H9 (cell line): ENCODE results near the gene SNX1. TPM values are rescaled to one million over a fixed set of nuclear protein-coding genes. Genes with fewer than 3 reads are reported as not detected.

Experiments
- DNase-seq: peaks from one replicate; pipeline ENCODE4 v3.0.0-alpha.2; 2017
- H2AFZ ChIP-seq: one replicate; pipeline ENCODE4 v1.6.1; 2013; ENCODE audit warnings: mild to moderate bottlenecking, low read length, control low read depth, moderate library complexity
- H2AK5ac ChIP-seq: 2 replicates; pipeline ENCODE4 v1.6.1; 2013; ENCODE audit warnings: low read length, control low read depth, mixed read lengths; ENCODE audit not compliant: insufficient read length
- H2BK120ac ChIP-seq: one replicate; pipeline ENCODE4 v1.6.1; 2013; ENCODE audit warnings: low read depth, mild to moderate bottlenecking, low read length, control low read depth, inconsistent platforms; ENCODE audit not compliant: poor library complexity, severe bottlenecking
- H2BK12ac ChIP-seq: 2 replicates; pipeline ENCODE4 v1.6.1; 2013; ENCODE audit warnings: low read length, control low read depth, mixed read lengths, low read depth; ENCODE audit not compliant: insufficient read length
- H2BK15ac ChIP-seq: 2 replicates; pipeline ENCODE4 v1.6.1; 2013; ENCODE audit warnings: low read depth, low read length, control low read depth
- H2BK20ac ChIP-seq: one replicate; pipeline ENCODE4 v1.6.1; 2013; ENCODE audit warnings: low read depth, mild to moderate bottlenecking, low read length, control low read depth, inconsistent platforms; ENCODE audit not compliant: poor library complexity, severe bottlenecking
- H2BK5ac ChIP-seq: 2 replicates; pipeline ENCODE4 v1.6.1; 2013; ENCODE audit warnings: low read length, control low read depth, mixed read lengths; ENCODE audit not compliant: insufficient read length
- H3K14ac ChIP-seq: 2 replicates; pipeline ENCODE4 v1.6.1; 2013; ENCODE audit warnings: low read length, control low read depth; ENCODE audit not compliant: insufficient read depth
- H3K18ac ChIP-seq: 2 replicates; pipeline ENCODE4 v1.6.1; 2013; ENCODE audit warnings: low read depth, mild to moderate bottlenecking, mixed read lengths, low read length, control low read depth; ENCODE audit not compliant: insufficient read length
- H3K23ac ChIP-seq: 2 replicates; pipeline ENCODE4 v1.6.1; 2013; ENCODE audit warnings: low read length, control low read depth, mixed read lengths, low read depth; ENCODE audit not compliant: insufficient read length
- H3K23me2 ChIP-seq: 2 replicates; pipeline ENCODE4 v1.6.1; 2013; ENCODE audit warnings: low read depth, mild to moderate bottlenecking, mixed read lengths, low read length, control low read depth; ENCODE audit not compliant: insufficient read length, poor library complexity, severe bottlenecking
- H3K27ac ChIP-seq: 2 replicates; pipeline ENCODE4 v1.5.1; 2013; ENCODE audit warnings: low read length, control low read depth, mixed read lengths, low read depth; ENCODE audit not compliant: insufficient read length
- H3K27me3 ChIP-seq: 2 replicates; pipeline ENCODE4 v1.6.1; 2013; ENCODE audit warnings: low read length, control low read depth, inconsistent platforms; ENCODE audit not compliant: insufficient read depth
- H3K4ac ChIP-seq: 2 replicates; pipeline ENCODE4 v1.6.1; 2013; ENCODE audit warnings: low read depth, mild to moderate bottlenecking, control low read depth, inconsistent platforms, low read length, moderate library complexity
- H3K4me1 ChIP-seq: 2 replicates; pipeline ENCODE4 v1.6.1; 2013; ENCODE audit warnings: low read length, control low read depth, inconsistent platforms; ENCODE audit not compliant: insufficient read depth
- H3K4me2 ChIP-seq: 2 replicates; pipeline ENCODE4 v1.6.1; 2013; ENCODE audit warnings: low read length, control low read depth, mixed read lengths; ENCODE audit not compliant: insufficient read length, insufficient read depth
- H3K56ac ChIP-seq: 2 replicates; pipeline ENCODE4 v1.6.1; 2013; ENCODE audit warnings: low read depth, mild to moderate bottlenecking, mixed read lengths, low read length, control low read depth; ENCODE audit not compliant: insufficient read length
- H3K79me1 ChIP-seq: 2 replicates; pipeline ENCODE4 v1.6.1; 2013; ENCODE audit warnings: low read depth, mild to moderate bottlenecking, moderate library complexity, low read length, control low read depth, inconsistent platforms; ENCODE audit not compliant: insufficient read depth, poor library complexity, severe bottlenecking
- H3K79me2 ChIP-seq: 2 replicates; pipeline ENCODE4 v1.6.1; 2013; ENCODE audit warnings: low read length, control low read depth, inconsistent platforms; ENCODE audit not compliant: insufficient read depth
- H3K9ac ChIP-seq: 2 replicates; pipeline ENCODE4 v1.6.1; 2013; ENCODE audit warnings: low read length, control low read depth, mixed read lengths; ENCODE audit not compliant: insufficient read length; ENCODE audit errors: extremely low read depth
- H3K9me3 ChIP-seq: one replicate; pipeline ENCODE4 v1.6.1; 2013; ENCODE audit warnings: low read depth, low read length, inconsistent platforms; ENCODE audit not compliant: control insufficient read depth
- H3T11ph ChIP-seq: one replicate; pipeline ENCODE4 v1.6.1; 2013; ENCODE audit warnings: mild to moderate bottlenecking, low read length, control low read depth, inconsistent platforms
- H4K20me1 ChIP-seq: one replicate; pipeline ENCODE4 v1.6.1; 2013; ENCODE audit not compliant: control insufficient read depth, insufficient read length, insufficient read depth
- H4K5ac ChIP-seq: 2 replicates; pipeline ENCODE4 v1.6.1; 2013; ENCODE audit warnings: low read depth, mild to moderate bottlenecking, mixed read lengths, low read length, control low read depth; ENCODE audit not compliant: insufficient read length
- H4K8ac ChIP-seq: replicated peaks from 2 replicates; pipeline ENCODE4 v1.6.1; 2013; ENCODE audit warnings: low read length, control low read depth, mixed read lengths, low read depth; ENCODE audit not compliant: insufficient read length
- H4K91ac ChIP-seq: 2 replicates; pipeline ENCODE4 v1.6.1; 2013; ENCODE audit warnings: low read depth, mild to moderate bottlenecking, moderate library complexity, mixed read lengths, low read length, control low read depth; ENCODE audit not compliant: insufficient read length
- H3K27ac Mint-ChIP-seq, 3 experiments: 2 replicates in 2 of 3; 3 replicates in 1 of 3; pipeline ENCODE4 v1.8.0; 2020 to 2021; ENCODE audit warnings: mixed read lengths in 3 of 3, mild to moderate bottlenecking in 1 of 3, moderate library complexity in 1 of 3
- H3K27me3 Mint-ChIP-seq: 2 replicates; pipeline ENCODE4 v1.8.0; 2021; ENCODE audit warnings: low read depth, mild to moderate bottlenecking, moderate library complexity, mixed read lengths
- H3K36me3 Mint-ChIP-seq, 3 experiments: 2 replicates in 2 of 3; 3 replicates in 1 of 3; pipeline ENCODE4 v1.8.0; 2020 to 2021; ENCODE audit warnings: low read depth in 3 of 3, mixed read lengths in 3 of 3; ENCODE audit not compliant: insufficient read depth in 1 of 3
- H3K4me1 Mint-ChIP-seq, 2 experiments: 2 replicates each; pipeline ENCODE4 v1.8.0; 2020; ENCODE audit warnings: mixed read lengths in 2 of 2
- H3K4me3 Mint-ChIP-seq, 2 experiments: 2 replicates in 1 of 2; 3 replicates in 1 of 2; pipeline ENCODE4 v1.8.0; 2020 to 2021; ENCODE audit warnings: mild to moderate bottlenecking in 2 of 2, mixed read lengths in 2 of 2, moderate library complexity in 1 of 2
- H3K9me3 Mint-ChIP-seq, 2 experiments: 2 replicates in 1 of 2; 3 replicates in 1 of 2; pipeline ENCODE4 v1.8.0; 2020; ENCODE audit warnings: mild to moderate bottlenecking in 2 of 2, mixed read lengths in 2 of 2, moderate library complexity in 1 of 2
- CTCF ChIP-seq: fragments of 200-600 bp; sonication (generic); conservative IDR thresholded peaks from 3 replicates; pipeline ENCODE4 v1.8.0; 2021; ENCODE audit warnings: antibody characterized with exemption, mild to moderate bottlenecking
- WGBS: extraction: QIAGEN DNeasy Blood & Tissue Kit; methylation state at CpG from one replicate; pipeline ENCODE4 v1.1.7; 2013; ENCODE audit warnings: missing lambda C conversion rate, low lambda C conversion rate, mixed read lengths; ENCODE audit not compliant: insufficient read length; ENCODE audit errors: extremely low coverage; 5-methylcytosine and 5-hydroxymethylcytosine counted together
- total RNA-seq: library from RNA; stranded (reverse); gene quantifications from 2 replicates; pipeline ENCODE4 v1.2.1, GENCODE V29; 2021

SNX1 gene
- total RNA-seq, 1 experiment from 2014 or later, result 58.8 TPM

GRCh38 chr15:64144565-64145281, 48.9 kb downstream of the SNX1 start:
- Histone ChIP-seq H3T11ph (no peak overlapping the region), H4K8ac (no peak overlapping the region), H3K27me3 (no peaks in the 10 kb centered on the region), H3K4me2 (no peak overlapping the region), H3K4ac (no peak overlapping the region), H3K18ac (no peak overlapping the region), H3K4me1 (no peaks in the 10 kb centered on the region), H3K9ac (no peak overlapping the region), H2BK5ac (no peak overlapping the region), H2BK12ac (no peak overlapping the region), H3K23ac (no peak overlapping the region), H3K79me2 (no peaks in the 10 kb centered on the region), H3K14ac (no peak overlapping the region), H2BK15ac (no peak overlapping the region), H3K23me2 (no peaks in the 10 kb centered on the region), H2AK5ac (no peak overlapping the region), H4K91ac (no peak overlapping the region), H4K20me1 (no peaks in the 10 kb centered on the region), H2BK120ac (no peak overlapping the region), H3K27ac (no peak overlapping the region), H4K5ac (no peak overlapping the region), H2AFZ (no peak overlapping the region), H3K9me3 (no peaks in the 10 kb centered on the region), H3K56ac (no peak overlapping the region), H2BK20ac (no peak overlapping the region), H3K79me1 (no peaks in the 10 kb centered on the region)
- H3K9me3 Mint-ChIP-seq, result no peaks in the 10 kb centered on the region
- no peak overlapping the region for H3K4me3 Mint-ChIP-seq
- no peak for DNase-seq
- H3K27ac Mint-ChIP-seq, result peak overlapping the region in 1 of 3 experiments; percentile 92; a peak in 2 of 7 replicates
- peaks cover 2 to 6% of the 10 kb centered on the region in 2 experiments; a peak in 3 of 4 replicates for H3K4me1 Mint-ChIP-seq
- TF ChIP-seq CTCF, result no peak
- H3K36me3 Mint-ChIP-seq, result peaks cover 0 to 5% (median 0%) of the 10 kb centered on the region in 3 experiments; a peak in 3 of 7 replicates
- no peaks in the 10 kb centered on the region for H3K27me3 Mint-ChIP-seq
- no CpG with 5 or more reads among the region's 14 CpGs for WGBS
